ENCODE results near the gene ELP2. TPM values are rescaled to one million over a fixed set of nuclear protein-coding genes. Genes with fewer than 3 reads are reported as not detected.

ELP2 gene
- total RNA-seq, 1 donor from 2014 or later, result 89.9 TPM

DNA sequence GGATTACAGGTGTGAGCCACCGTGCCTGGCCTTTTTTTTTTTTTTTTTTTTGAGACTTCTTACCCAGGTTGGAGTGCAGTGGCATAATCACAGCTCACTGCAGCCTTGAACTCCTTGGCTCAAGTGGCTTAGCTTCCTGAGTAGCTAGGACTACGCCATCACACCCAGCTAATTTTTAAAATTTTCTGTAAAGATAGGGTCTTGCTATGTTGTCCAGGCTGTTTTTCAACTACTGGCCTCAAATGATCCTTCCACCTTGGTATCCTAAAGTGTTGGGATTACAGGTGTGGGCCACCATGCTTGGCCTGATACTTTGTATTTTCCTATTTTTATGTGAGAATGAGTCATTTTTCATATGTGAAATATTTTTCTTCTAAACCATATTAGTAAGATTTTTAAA is 13.7 kb downstream of the ELP2 start:
- TF ChIP-seq, protein P1, sequence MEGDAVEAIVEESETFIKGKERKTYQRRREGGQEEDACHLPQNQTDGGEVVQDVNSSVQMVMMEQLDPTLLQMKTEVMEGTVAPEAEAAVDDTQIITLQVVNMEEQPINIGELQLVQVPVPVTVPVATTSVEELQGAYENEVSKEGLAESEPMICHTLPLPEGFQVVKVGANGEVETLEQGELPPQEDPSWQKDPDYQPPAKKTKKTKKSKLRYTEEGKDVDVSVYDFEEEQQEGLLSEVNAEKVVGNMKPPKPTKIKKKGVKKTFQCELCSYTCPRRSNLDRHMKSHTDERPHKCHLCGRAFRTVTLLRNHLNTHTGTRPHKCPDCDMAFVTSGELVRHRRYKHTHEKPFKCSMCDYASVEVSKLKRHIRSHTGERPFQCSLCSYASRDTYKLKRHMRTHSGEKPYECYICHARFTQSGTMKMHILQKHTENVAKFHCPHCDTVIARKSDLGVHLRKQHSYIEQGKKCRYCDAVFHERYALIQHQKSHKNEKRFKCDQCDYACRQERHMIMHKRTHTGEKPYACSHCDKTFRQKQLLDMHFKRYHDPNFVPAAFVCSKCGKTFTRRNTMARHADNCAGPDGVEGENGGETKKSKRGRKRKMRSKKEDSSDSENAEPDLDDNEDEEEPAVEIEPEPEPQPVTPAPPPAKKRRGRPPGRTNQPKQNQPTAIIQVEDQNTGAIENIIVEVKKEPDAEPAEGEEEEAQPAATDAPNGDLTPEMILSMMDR (IDR thresholded peaks at IDR 0.05), result no peak
- no peak overlapping the region for H3K27ac Mint-ChIP-seq (ENCODE audit: unreplicated experiment)
- H3K4me3 Mint-ChIP-seq (ENCODE audit: unreplicated experiment), result no peak overlapping the region
- H3K4me1 Mint-ChIP-seq (ENCODE audit: unreplicated experiment), result no peaks in the 10 kb centered on the region
- peaks cover 67% of the 10 kb centered on the region for H3K36me3 Mint-ChIP-seq (ENCODE audit: unreplicated experiment)
- H3K9me3 Mint-ChIP-seq (ENCODE audit: unreplicated experiment), result no peaks in the 10 kb centered on the region
- no peak for DNase-seq (ENCODE audit: extremely low spot score, unreplicated experiment)
- no peaks in the 10 kb centered on the region for H3K27me3 Mint-ChIP-seq (ENCODE audit: unreplicated experiment)

DNA sequence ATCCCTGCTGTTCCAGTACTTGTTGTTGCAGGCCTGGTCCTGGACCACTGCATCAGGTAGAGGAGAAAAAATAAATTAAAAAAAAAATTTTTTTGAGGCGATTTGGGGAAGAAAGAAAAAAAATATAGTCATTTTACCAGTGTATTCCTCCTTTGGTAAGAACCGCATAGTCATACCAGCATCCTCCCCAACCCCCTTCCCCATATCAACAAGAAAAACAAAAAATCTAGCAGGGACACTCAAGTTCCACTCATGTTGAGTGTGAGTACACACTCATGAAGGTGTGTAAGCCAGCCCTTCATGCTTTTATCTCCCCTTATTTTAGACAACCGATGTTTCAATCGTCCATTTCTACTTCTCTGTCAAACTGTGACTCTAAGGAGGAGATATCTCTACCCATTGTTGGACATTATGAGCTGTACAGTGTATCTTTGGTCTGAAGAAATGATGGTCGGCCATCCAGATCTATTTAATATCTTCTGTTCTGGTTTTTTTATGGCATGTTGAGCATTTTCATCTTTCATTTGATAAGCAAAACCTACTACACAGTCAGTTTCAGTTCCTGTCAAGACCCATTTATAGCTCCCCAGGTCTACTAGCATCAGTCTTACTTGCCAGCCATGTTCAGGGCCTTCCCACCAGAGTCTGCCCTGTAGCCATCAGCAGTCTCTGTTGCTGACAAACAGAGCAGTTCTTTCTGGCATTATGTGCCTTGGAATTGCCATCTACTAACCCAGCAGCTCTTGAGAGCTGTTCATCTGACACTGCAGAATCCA is 20.0 kb downstream of the ELP2 start:
- Mint-ChIP-seq H3K27ac (ENCODE audit: unreplicated experiment) (no peak overlapping the region), H3K27me3 (ENCODE audit: unreplicated experiment) (no peaks in the 10 kb centered on the region), H3K9me3 (ENCODE audit: unreplicated experiment) (no peaks in the 10 kb centered on the region)

DNA sequence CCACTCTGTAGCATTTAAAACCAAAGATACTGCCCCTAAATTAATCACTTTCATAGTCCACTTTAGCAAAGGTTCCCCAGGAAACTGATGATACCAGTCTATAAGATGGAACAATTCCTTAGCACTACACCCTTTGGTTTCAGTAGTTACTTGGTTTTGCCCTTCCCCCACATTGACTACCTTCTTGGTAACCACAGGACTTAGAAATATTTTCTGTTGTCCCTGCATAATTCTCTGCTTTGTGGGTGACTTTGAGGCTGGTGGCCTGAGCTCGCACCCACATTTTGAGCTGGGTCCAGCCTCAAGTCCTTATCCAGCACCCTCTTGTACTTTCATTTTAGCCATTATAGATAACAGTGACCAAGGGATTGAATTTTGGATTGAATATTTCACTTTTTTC is 23.1 kb downstream of the ELP2 start:
- H3K4me1 Mint-ChIP-seq (ENCODE audit: unreplicated experiment), result peaks cover 25% of the 10 kb centered on the region
- H3K9me3 Mint-ChIP-seq (ENCODE audit: unreplicated experiment), result no peaks in the 10 kb centered on the region
- H3K4me3 Mint-ChIP-seq (ENCODE audit: unreplicated experiment), result no peak overlapping the region
- H3K27ac Mint-ChIP-seq (ENCODE audit: unreplicated experiment), result peak overlapping the region; percentile 19
- H3K36me3 Mint-ChIP-seq (ENCODE audit: unreplicated experiment), result peaks cover 61% of the 10 kb centered on the region
- no peaks in the 10 kb centered on the region for H3K27me3 Mint-ChIP-seq (ENCODE audit: unreplicated experiment)
- DNase-seq (ENCODE audit: extremely low spot score, unreplicated experiment), result no peak
- TF ChIP-seq, protein P1 (IDR thresholded peaks at IDR 0.05), result no peak

More for the DNA sequence above, 20.0 kb downstream of the ELP2 start:
- H3K4me3 Mint-ChIP-seq (ENCODE audit: unreplicated experiment), result no peak overlapping the region
- peaks cover 63% of the 10 kb centered on the region for H3K36me3 Mint-ChIP-seq (ENCODE audit: unreplicated experiment)
- TF ChIP-seq, protein P1 (IDR thresholded peaks at IDR 0.05), result no peak
- DNase-seq (ENCODE audit: extremely low spot score, unreplicated experiment), result no peak
- H3K4me1 Mint-ChIP-seq (ENCODE audit: unreplicated experiment), result peaks cover 9% of the 10 kb centered on the region

DNA sequence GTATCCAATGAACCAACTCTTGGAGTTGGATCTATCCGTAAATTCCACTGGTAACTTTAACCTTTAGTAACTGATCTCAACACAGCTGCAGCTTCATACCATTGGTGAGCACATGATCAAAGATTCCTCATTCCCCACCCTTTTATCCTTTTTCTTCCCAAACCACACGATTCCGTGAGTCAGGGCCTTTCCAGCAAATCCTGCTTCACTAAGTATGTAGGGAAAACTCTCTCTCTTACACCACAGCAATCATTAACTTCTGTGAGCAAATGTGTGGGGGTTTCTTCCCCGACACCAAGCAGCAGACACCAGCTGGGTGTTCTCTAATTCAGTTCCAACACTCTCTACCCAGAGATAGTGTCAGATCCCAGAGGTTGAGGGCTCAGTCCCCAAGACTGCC is 23.5 kb downstream of the ELP2 start:
- H3K36me3 Mint-ChIP-seq (ENCODE audit: unreplicated experiment), result peaks cover 57% of the 10 kb centered on the region
- no peak overlapping the region for H3K4me3 Mint-ChIP-seq (ENCODE audit: unreplicated experiment)
- TF ChIP-seq, protein P1 (IDR thresholded peaks at IDR 0.05), result no peak
- H3K9me3 Mint-ChIP-seq (ENCODE audit: unreplicated experiment), result no peaks in the 10 kb centered on the region
- H3K27ac Mint-ChIP-seq (ENCODE audit: unreplicated experiment), result peak overlapping the region; percentile 19
- peaks cover 29% of the 10 kb centered on the region for H3K4me1 Mint-ChIP-seq (ENCODE audit: unreplicated experiment)
- no peaks in the 10 kb centered on the region for H3K27me3 Mint-ChIP-seq (ENCODE audit: unreplicated experiment)
- no peak for DNase-seq (ENCODE audit: extremely low spot score, unreplicated experiment)

DNA sequence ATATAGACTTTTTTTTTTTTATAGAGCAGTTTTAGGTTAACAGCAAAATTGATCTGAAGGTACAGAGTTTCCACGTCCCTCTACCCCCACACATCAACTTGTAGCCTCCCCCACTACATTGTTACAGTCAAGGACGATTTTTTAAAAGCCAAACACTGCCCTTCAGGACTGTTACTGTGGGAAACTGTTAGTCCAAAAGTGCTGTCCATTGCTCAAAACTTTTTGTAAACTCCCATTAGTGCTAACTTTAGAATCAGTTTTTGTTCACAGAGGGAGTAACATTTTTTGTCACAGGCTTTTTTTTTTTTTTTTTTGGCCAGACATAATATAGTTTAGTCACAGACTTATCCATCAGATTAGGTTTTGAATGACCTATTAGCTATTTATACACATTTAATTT is 24.1 kb downstream of the ELP2 start:
- no peaks in the 10 kb centered on the region for H3K9me3 Mint-ChIP-seq (ENCODE audit: unreplicated experiment)
- no peaks in the 10 kb centered on the region for H3K27me3 Mint-ChIP-seq (ENCODE audit: unreplicated experiment)
- peak overlapping the region; percentile 19 for H3K27ac Mint-ChIP-seq (ENCODE audit: unreplicated experiment)
- H3K4me3 Mint-ChIP-seq (ENCODE audit: unreplicated experiment), result no peak overlapping the region
- H3K36me3 Mint-ChIP-seq (ENCODE audit: unreplicated experiment), result peaks cover 59% of the 10 kb centered on the region
- peaks cover 33% of the 10 kb centered on the region for H3K4me1 Mint-ChIP-seq (ENCODE audit: unreplicated experiment)
- no peak for DNase-seq (ENCODE audit: extremely low spot score, unreplicated experiment)
- TF ChIP-seq, protein P1 (IDR thresholded peaks at IDR 0.05), result no peak
